HG03469 (cell line): ENCODE results near the gene POLN.
"Not testable (repeated sequence)": the region's sequence is repeated elsewhere in the genome, so short reads cannot be mapped to it uniquely, and the experiment has no call there.

Experiments
- ATAC-seq: cut with Tn5 transposase; IDR thresholded peaks from one replicate; pipeline ENCODE4 v1.9.1; 2021; ENCODE audit warnings: mild to moderate bottlenecking, moderate library complexity, moderate number of reproducible peaks; ENCODE audit not compliant: unreplicated experiment

Gene POLN

GRCh38 chr4:2045518-2045951 is 196.4 kb downstream of the POLN start:
- ATAC-seq = no peak

GRCh38 chr4:2044542-2045517 is 197.1 kb downstream of the POLN start:
- ATAC-seq = no peak

- no peak for ATAC-seq
These were observed 197.8 kb downstream of the POLN start for GRCh38 chr4:2044119-2044485.

GRCh38 chr4:2043396-2044118 is 198.4 kb downstream of the POLN start:
- ATAC-seq = no peak

GRCh38 chr4:2042947-2043395 is 198.9 kb downstream of the POLN start:
- ATAC-seq = no peak

- ATAC-seq = no peak
These were observed 199.5 kb downstream of the POLN start for GRCh38 chr4:2042204-2042946.

- no peak for ATAC-seq
These were observed 200.4 kb downstream of the POLN start for GRCh38 chr4:2041239-2042130.

GRCh38 chr4:2040391-2041238 is 201.3 kb downstream of the POLN start:
- no peak for ATAC-seq

- no peak for ATAC-seq
These were observed 205.1 kb downstream of the POLN start for GRCh38 chr4:2036866-2037265.

GRCh38 chr4:2036327-2036726 is 205.6 kb downstream of the POLN start:
- ATAC-seq = no peak

- not testable (repeated sequence) for ATAC-seq
These were observed 210.8 kb downstream of the POLN start for GRCh38 chr4:2031161-2031560.

- ATAC-seq = not testable (repeated sequence)
These were observed 214.8 kb downstream of the POLN start for GRCh38 chr4:2027120-2027519.

GRCh38 chr4:2025817-2026216 is 216.1 kb downstream of the POLN start:
- no peak for ATAC-seq

GRCh38 chr4:2024683-2025082 is 217.2 kb downstream of the POLN start:
- no peak for ATAC-seq
